GM23338 (cell line): ENCODE results near the gene KLK11. TPM values are rescaled to one million over a fixed set of nuclear protein-coding genes. Genes with fewer than 3 reads are reported as not detected.
A peak's percentile ranks its signal among the peaks of the same experiment; 100 is the strongest.

Source experiments
- ATAC-seq: fragments of 200-7000 bp; cut with Tn5 transposase; 3 replicates; pipeline ENCODE4 v1.9.1; 2020
- DNase-seq: peaks from one replicate; pipeline ENCODE4 v3.0.0-alpha.2; 2015; ENCODE audit warnings: low spot score
- H2AFZ ChIP-seq: fragments of 200-600 bp; sonication (generic); 2 replicates; pipeline ENCODE4 v1.8.0; 2016; ENCODE audit warnings: antibody characterized with exemption, mild to moderate bottlenecking, moderate library complexity
- H3F3A ChIP-seq: fragments of 200-600 bp; sonication (generic); replicated peaks from 2 replicates; pipeline ENCODE4 v1.8.0; 2017; ENCODE audit warnings: antibody characterized with exemption, mixed run types, low read depth
- H3K27ac ChIP-seq: fragments of 200-600 bp; sonication (generic); 2 replicates; pipeline ENCODE4 v1.6.1; 2016; ENCODE audit warnings: low read depth
- H3K27me3 ChIP-seq: fragments of 200-600 bp; sonication (generic); 2 replicates; pipeline ENCODE4 v1.8.0; 2016; ENCODE audit warnings: mild to moderate bottlenecking, mixed run types, moderate library complexity; ENCODE audit not compliant: insufficient read depth
- H3K36me3 ChIP-seq: fragments of 200-600 bp; sonication (generic); 2 replicates; pipeline ENCODE4 v1.8.0; 2016; ENCODE audit warnings: mild to moderate bottlenecking; ENCODE audit not compliant: insufficient read depth
- H3K4me1 ChIP-seq: fragments of 200-600 bp; sonication (generic); 2 replicates; pipeline ENCODE4 v1.8.0; 2016; ENCODE audit warnings: mild to moderate bottlenecking, moderate library complexity; ENCODE audit not compliant: insufficient read depth
- H3K4me2 ChIP-seq: fragments of 200-600 bp; sonication (generic); 2 replicates; pipeline ENCODE4 v1.7.1; 2017; ENCODE audit warnings: mixed run types
- H3K4me3 ChIP-seq: fragments of 200-600 bp; sonication (generic); 2 replicates; pipeline ENCODE4 v1.6.1; 2016; ENCODE audit warnings: mixed run types
- H3K79me2 ChIP-seq: fragments of 200-600 bp; sonication (generic); replicated peaks from 2 replicates; pipeline ENCODE4 v1.8.0; 2017; ENCODE audit warnings: mild to moderate bottlenecking; ENCODE audit not compliant: insufficient read depth
- H3K9me2 ChIP-seq: fragments of 200-600 bp; sonication (generic); 2 replicates; pipeline ENCODE4 v1.8.0; 2017; ENCODE audit not compliant: insufficient read depth
- H4K20me1 ChIP-seq: fragments of 200-600 bp; sonication (generic); replicated peaks from 2 replicates; pipeline ENCODE4 v1.8.0; 2017; ENCODE audit warnings: mild to moderate bottlenecking; ENCODE audit not compliant: insufficient read depth
- H3K27ac Mint-ChIP-seq: 2 replicates; pipeline ENCODE4 v1.8.0; 2020; ENCODE audit warnings: inconsistent platforms, mild to moderate bottlenecking, moderate library complexity, mixed read lengths
- H3K27me3 Mint-ChIP-seq: 3 replicates; pipeline ENCODE4 v1.8.0; 2022; ENCODE audit warnings: low read depth, mild to moderate bottlenecking, moderate library complexity, mixed read lengths, inconsistent platforms; ENCODE audit not compliant: insufficient read depth, poor library complexity
- H3K36me3 Mint-ChIP-seq: 3 replicates; pipeline ENCODE4 v1.8.0; 2021; ENCODE audit warnings: low read depth, mild to moderate bottlenecking, inconsistent platforms, moderate library complexity, mixed read lengths
- H3K4me1 Mint-ChIP-seq: 3 replicates; pipeline ENCODE4 v1.8.0; 2020; ENCODE audit warnings: mild to moderate bottlenecking, inconsistent platforms, mixed read lengths
- H3K4me3 Mint-ChIP-seq: 3 replicates; pipeline ENCODE4 v1.8.0; 2021; ENCODE audit warnings: moderate library complexity, mild to moderate bottlenecking, inconsistent platforms, mixed read lengths
- H3K9me3 Mint-ChIP-seq: 3 replicates; pipeline ENCODE4 v1.8.0; 2020; ENCODE audit warnings: moderate library complexity, mild to moderate bottlenecking, inconsistent platforms, mixed read lengths
- CREB1 ChIP-seq: fragments of 250-450 bp; sonication (Bioruptor Pico); IDR thresholded peaks from 2 replicates; pipeline ENCODE4 v1.5.0; 2020; ENCODE audit warnings: low read depth, mild to moderate bottlenecking, moderate library complexity
- EZH2 ChIP-seq: fragments of 200-600 bp; sonication (generic); IDR thresholded peaks from one replicate; pipeline ENCODE4 v1.8.0; 2017; ENCODE audit warnings: antibody characterized with exemption, mild to moderate bottlenecking, low read depth; ENCODE audit not compliant: unreplicated experiment
- EZH2phosphoT487 ChIP-seq: fragments of 200-600 bp; sonication (generic); IDR thresholded peaks from one replicate; pipeline ENCODE4 v1.8.1; 2018; ENCODE audit warnings: antibody characterized with exemption; ENCODE audit not compliant: unreplicated experiment
- JUNB ChIP-seq: IDR thresholded peaks from one replicate; pipeline ENCODE4 v1.6.1; 2016; ENCODE audit warnings: antibody characterized with exemption; ENCODE audit not compliant: unreplicated experiment
- NANOG ChIP-seq: IDR thresholded peaks from 2 replicates; pipeline ENCODE4 v1.6.1; 2016; ENCODE audit warnings: antibody characterized with exemption, borderline replicate concordance
- POLR2AphosphoS5 ChIP-seq: IDR thresholded peaks from 2 replicates; pipeline ENCODE4 v1.6.1; 2016; ENCODE audit warnings: antibody characterized with exemption, low read depth
- STAT1 ChIP-seq: IDR thresholded peaks from one replicate; pipeline ENCODE4 v1.6.1; 2016; ENCODE audit warnings: antibody characterized with exemption; ENCODE audit not compliant: unreplicated experiment
- ZNF331 ChIP-seq: fragments of 250-450 bp; sonication (Bioruptor Pico); IDR thresholded peaks from 2 replicates; pipeline ENCODE4 v1.5.0; 2020; ENCODE audit warnings: low read depth, mild to moderate bottlenecking, moderate library complexity
- polyA plus RNA-seq: library from polyadenylated mRNA; unstranded; fragments of >200 nt; fragmentation: Nextera tagmentation; extraction: Ambion mirVana; gene quantifications from 2 replicates; pipeline ENCODE4 v1.2.1, GENCODE V29; 2016
- total RNA-seq: library from RNA; depleted of rRNA; stranded (reverse); fragments of >200 nt; shearing (Covaris generic); gene quantifications from 2 replicates; pipeline ENCODE4 v1.2.3, GENCODE V29; 2014
- TF ChIP-seq, protein P1 (sequence below): IDR thresholded peaks from 2 replicates; pipeline ENCODE4 v1.6.1; 2016; ENCODE audit warnings: antibody characterized with exemption
- TF ChIP-seq, protein P2 (sequence below), 2 experiments: fragments of 200-600 bp in 1 of 2; sonication (generic) in 1 of 2; conservative IDR thresholded peaks; 2 replicates each; pipeline versions ENCODE4 v1.5.1 to v1.6.1; 2016 to 2017; ENCODE audit warnings: antibody characterized with exemption in 2 of 2, low read depth in 2 of 2, mild to moderate bottlenecking in 2 of 2, moderate library complexity in 1 of 2
- TF ChIP-seq, protein P3 (sequence below): fragments of 250-450 bp; sonication (Bioruptor Pico); IDR thresholded peaks from 2 replicates; pipeline ENCODE4 v1.5.0; 2020; ENCODE audit warnings: mild to moderate bottlenecking, moderate library complexity
- TF ChIP-seq, protein P4 (sequence below): IDR thresholded peaks from one replicate; pipeline ENCODE4 v1.6.1; 2018; ENCODE audit warnings: antibody characterized with exemption; ENCODE audit not compliant: unreplicated experiment

The KLK11 gene
- total and polyA plus RNA-seq, 2 experiments from 2014 or later = not detected

DNA sequence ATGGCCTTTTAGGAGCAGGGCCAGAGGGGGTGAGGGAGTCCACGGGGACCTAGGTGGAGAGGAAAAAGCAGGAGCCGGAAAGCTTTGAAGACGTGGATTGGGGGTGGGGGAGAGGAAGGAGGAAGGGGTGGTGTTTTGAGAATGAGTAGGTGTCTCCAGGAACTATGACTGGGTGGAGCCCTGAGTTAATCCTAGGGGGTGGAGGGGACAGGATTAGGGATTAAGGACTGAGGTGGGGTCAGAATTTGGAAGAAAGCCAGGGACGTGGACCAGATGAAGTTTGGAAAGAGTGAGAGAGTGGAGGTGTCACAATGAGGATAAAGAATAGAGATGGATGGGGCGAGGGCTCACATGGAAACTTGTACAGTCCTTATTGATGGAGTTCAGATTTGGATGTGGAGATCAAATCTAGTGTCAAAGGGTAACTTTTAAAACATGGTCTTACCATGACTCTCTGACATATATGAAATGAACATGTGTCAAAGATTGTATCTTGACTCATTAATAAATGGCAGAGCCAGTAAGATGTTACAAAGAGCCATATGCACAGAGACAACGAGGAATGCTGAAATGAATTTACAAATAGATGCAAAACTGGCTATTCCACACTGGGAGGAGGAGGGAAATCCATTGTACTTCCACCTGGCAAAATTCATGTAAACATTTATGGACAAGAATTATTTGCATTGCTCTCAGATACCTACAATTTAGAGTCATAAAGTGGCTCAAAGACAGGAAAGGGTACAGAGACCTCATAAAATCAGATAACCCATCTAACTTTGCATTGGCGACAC lies 40.2 kb upstream of the KLK11 start:
- TF ChIP-seq, protein P1, sequence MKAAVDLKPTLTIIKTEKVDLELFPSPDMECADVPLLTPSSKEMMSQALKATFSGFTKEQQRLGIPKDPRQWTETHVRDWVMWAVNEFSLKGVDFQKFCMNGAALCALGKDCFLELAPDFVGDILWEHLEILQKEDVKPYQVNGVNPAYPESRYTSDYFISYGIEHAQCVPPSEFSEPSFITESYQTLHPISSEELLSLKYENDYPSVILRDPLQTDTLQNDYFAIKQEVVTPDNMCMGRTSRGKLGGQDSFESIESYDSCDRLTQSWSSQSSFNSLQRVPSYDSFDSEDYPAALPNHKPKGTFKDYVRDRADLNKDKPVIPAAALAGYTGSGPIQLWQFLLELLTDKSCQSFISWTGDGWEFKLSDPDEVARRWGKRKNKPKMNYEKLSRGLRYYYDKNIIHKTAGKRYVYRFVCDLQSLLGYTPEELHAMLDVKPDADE = no peak
- no peak for TF ChIP-seq NANOG
- TF ChIP-seq, protein P2, sequence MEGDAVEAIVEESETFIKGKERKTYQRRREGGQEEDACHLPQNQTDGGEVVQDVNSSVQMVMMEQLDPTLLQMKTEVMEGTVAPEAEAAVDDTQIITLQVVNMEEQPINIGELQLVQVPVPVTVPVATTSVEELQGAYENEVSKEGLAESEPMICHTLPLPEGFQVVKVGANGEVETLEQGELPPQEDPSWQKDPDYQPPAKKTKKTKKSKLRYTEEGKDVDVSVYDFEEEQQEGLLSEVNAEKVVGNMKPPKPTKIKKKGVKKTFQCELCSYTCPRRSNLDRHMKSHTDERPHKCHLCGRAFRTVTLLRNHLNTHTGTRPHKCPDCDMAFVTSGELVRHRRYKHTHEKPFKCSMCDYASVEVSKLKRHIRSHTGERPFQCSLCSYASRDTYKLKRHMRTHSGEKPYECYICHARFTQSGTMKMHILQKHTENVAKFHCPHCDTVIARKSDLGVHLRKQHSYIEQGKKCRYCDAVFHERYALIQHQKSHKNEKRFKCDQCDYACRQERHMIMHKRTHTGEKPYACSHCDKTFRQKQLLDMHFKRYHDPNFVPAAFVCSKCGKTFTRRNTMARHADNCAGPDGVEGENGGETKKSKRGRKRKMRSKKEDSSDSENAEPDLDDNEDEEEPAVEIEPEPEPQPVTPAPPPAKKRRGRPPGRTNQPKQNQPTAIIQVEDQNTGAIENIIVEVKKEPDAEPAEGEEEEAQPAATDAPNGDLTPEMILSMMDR (conservative IDR thresholded peaks at IDR 0.05; ENCODE audit: low read depth in 2 of 2) = no peak
- TF ChIP-seq, protein P3, sequence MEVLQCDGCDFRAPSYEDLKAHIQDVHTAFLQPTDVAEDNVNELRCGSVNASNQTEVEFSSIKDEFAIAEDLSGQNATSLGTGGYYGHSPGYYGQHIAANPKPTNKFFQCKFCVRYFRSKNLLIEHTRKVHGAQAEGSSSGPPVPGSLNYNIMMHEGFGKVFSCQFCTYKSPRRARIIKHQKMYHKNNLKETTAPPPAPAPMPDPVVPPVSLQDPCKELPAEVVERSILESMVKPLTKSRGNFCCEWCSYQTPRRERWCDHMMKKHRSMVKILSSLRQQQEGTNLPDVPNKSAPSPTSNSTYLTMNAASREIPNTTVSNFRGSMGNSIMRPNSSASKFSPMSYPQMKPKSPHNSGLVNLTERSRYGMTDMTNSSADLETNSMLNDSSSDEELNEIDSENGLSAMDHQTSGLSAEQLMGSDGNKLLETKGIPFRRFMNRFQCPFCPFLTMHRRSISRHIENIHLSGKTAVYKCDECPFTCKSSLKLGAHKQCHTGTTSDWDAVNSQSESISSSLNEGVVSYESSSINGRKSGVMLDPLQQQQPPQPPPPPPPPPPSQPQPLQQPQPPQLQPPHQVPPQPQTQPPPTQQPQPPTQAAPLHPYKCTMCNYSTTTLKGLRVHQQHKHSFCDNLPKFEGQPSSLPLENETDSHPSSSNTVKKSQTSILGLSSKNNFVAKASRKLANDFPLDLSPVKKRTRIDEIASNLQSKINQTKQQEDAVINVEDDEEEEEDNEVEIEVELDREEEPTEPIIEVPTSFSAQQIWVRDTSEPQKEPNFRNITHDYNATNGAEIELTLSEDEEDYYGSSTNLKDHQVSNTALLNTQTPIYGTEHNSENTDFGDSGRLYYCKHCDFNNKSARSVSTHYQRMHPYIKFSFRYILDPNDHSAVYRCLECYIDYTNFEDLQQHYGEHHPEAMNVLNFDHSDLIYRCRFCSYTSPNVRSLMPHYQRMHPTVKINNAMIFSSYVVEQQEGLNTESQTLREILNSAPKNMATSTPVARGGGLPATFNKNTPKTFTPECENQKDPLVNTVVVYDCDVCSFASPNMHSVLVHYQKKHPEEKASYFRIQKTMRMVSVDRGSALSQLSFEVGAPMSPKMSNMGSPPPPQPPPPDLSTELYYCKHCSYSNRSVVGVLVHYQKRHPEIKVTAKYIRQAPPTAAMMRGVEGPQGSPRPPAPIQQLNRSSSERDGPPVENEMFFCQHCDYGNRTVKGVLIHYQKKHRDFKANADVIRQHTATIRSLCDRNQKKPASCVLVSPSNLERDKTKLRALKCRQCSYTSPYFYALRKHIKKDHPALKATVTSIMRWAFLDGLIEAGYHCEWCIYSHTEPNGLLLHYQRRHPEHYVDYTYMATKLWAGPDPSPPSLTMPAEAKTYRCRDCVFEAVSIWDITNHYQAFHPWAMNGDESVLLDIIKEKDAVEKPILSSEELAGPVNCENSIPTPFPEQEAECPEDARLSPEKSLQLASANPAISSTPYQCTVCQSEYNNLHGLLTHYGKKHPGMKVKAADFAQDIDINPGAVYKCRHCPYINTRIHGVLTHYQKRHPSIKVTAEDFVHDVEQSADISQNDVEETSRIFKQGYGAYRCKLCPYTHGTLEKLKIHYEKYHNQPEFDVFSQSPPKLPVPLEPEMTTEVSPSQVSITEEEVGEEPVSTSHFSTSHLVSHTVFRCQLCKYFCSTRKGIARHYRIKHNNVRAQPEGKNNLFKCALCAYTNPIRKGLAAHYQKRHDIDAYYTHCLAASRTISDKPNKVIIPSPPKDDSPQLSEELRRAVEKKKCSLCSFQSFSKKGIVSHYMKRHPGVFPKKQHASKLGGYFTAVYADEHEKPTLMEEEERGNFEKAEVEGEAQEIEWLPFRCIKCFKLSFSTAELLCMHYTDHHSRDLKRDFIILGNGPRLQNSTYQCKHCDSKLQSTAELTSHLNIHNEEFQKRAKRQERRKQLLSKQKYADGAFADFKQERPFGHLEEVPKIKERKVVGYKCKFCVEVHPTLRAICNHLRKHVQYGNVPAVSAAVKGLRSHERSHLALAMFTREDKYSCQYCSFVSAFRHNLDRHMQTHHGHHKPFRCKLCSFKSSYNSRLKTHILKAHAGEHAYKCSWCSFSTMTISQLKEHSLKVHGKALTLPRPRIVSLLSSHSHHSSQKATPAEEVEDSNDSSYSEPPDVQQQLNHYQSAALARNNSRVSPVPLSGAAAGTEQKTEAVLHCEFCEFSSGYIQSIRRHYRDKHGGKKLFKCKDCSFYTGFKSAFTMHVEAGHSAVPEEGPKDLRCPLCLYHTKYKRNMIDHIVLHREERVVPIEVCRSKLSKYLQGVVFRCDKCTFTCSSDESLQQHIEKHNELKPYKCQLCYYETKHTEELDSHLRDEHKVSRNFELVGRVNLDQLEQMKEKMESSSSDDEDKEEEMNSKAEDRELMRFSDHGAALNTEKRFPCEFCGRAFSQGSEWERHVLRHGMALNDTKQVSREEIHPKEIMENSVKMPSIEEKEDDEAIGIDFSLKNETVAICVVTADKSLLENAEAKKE = no peak
- TF ChIP-seq, protein P4, sequence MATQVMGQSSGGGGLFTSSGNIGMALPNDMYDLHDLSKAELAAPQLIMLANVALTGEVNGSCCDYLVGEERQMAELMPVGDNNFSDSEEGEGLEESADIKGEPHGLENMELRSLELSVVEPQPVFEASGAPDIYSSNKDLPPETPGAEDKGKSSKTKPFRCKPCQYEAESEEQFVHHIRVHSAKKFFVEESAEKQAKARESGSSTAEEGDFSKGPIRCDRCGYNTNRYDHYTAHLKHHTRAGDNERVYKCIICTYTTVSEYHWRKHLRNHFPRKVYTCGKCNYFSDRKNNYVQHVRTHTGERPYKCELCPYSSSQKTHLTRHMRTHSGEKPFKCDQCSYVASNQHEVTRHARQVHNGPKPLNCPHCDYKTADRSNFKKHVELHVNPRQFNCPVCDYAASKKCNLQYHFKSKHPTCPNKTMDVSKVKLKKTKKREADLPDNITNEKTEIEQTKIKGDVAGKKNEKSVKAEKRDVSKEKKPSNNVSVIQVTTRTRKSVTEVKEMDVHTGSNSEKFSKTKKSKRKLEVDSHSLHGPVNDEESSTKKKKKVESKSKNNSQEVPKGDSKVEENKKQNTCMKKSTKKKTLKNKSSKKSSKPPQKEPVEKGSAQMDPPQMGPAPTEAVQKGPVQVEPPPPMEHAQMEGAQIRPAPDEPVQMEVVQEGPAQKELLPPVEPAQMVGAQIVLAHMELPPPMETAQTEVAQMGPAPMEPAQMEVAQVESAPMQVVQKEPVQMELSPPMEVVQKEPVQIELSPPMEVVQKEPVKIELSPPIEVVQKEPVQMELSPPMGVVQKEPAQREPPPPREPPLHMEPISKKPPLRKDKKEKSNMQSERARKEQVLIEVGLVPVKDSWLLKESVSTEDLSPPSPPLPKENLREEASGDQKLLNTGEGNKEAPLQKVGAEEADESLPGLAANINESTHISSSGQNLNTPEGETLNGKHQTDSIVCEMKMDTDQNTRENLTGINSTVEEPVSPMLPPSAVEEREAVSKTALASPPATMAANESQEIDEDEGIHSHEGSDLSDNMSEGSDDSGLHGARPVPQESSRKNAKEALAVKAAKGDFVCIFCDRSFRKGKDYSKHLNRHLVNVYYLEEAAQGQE = no peak
- no peak for TF ChIP-seq EZH2phosphoT487
- TF ChIP-seq STAT1 = no peak
- no peak for TF ChIP-seq EZH2
- TF ChIP-seq ZNF331 (CRISPR knock-in tag) = no peak
- TF ChIP-seq POLR2AphosphoS5 = no peak
- TF ChIP-seq CREB1 (CRISPR knock-in tag) = no peak
- no peak for TF ChIP-seq JUNB
- H3K9me3 Mint-ChIP-seq = no peaks in the 10 kb centered on the region; the same call in 1 of the 3 replicates
- Histone ChIP-seq H3K9me2 (peaks cover 21% of the 10 kb centered on the region), H3K79me2 (no peaks in the 10 kb centered on the region), H2AFZ (no peak overlapping the region; the same call in 1 of the 2 replicates), H3K27ac (no peak overlapping the region), H3F3A (no peaks in the 10 kb centered on the region), H3K4me2 (peak overlapping the region; percentile 92; the same call in 1 of the 2 replicates), H3K4me3 (no peak overlapping the region), H3K4me1 (peaks cover 11% of the 10 kb centered on the region; the same call in 1 of the 2 replicates), H3K27me3 (no peaks in the 10 kb centered on the region), H3K36me3 (no peaks in the 10 kb centered on the region; the same call in 1 of the 2 replicates), H4K20me1 (no peaks in the 10 kb centered on the region)
- DNase-seq (no peak), ATAC-seq (no peak)
- H3K36me3 Mint-ChIP-seq = no peaks in the 10 kb centered on the region
- no peak overlapping the region for H3K4me3 Mint-ChIP-seq
- peaks cover 7% of the 10 kb centered on the region for H3K4me1 Mint-ChIP-seq
- no peak overlapping the region for H3K27ac Mint-ChIP-seq
- no peaks in the 10 kb centered on the region for H3K27me3 Mint-ChIP-seq
